GM21717 (cell line): ENCODE results near the gene NMBR.
A peak's percentile ranks its signal among the peaks of the same experiment; 100 is the strongest.
"Not testable (repeated sequence)": the region's sequence is repeated elsewhere in the genome, so short reads cannot be mapped to it uniquely, and the experiment has no call there.

Experiments used
- ATAC-seq: cut with Tn5 transposase; IDR thresholded peaks from one replicate; pipeline ENCODE4 v1.9.1; 2021; ENCODE audit warnings: mild to moderate bottlenecking, moderate library complexity; ENCODE audit not compliant: unreplicated experiment

The NMBR gene

GRCh38 chr6:142155091-142155490 is 8.2 kb upstream of the NMBR start:
- ATAC-seq, result no peak

- ATAC-seq, result no peak
Measured at GRCh38 chr6:142154336-142154735, 7.4 kb upstream of the NMBR start.

- no peak for ATAC-seq
Measured at GRCh38 chr6:142153196-142153595, 6.3 kb upstream of the NMBR start.

GRCh38 chr6:142152746-142153145 is 5.8 kb upstream of the NMBR start:
- no peak for ATAC-seq

GRCh38 chr6:142141531-142141930 is 5.4 kb downstream of the NMBR start:
- not testable (repeated sequence) for ATAC-seq

- no peak for ATAC-seq
Measured at GRCh38 chr6:142138876-142139275, 8.0 kb downstream of the NMBR start.

GRCh38 chr6:142132625-142133024 is 14.3 kb downstream of the NMBR start, which contains the start of gene GJE1:
GJE1 (plus strand) TSS chr6:142132925; CDS start chr6:142133159, 234 bp downstream.
- ATAC-seq, result no peak

- ATAC-seq, result no peak
Measured at GRCh38 chr6:142130814-142131213, 16.1 kb downstream of the NMBR start.

- no peak for ATAC-seq
Measured at GRCh38 chr6:142121342-142121741, 25.6 kb downstream of the NMBR start.

- ATAC-seq, result no peak
Measured at GRCh38 chr6:142118925-142119324, 28.0 kb downstream of the NMBR start.

GRCh38 chr6:142118328-142118727 is 28.6 kb downstream of the NMBR start:
- ATAC-seq, result no peak

- ATAC-seq, result no peak
Measured at GRCh38 chr6:142117366-142117765, 29.6 kb downstream of the NMBR start.

- ATAC-seq, result peak; percentile 76
Measured at GRCh38 chr6:142112451-142113061, 34.4 kb downstream of the NMBR start.

GRCh38 chr6:142110820-142111219 is 36.1 kb downstream of the NMBR start:
- ATAC-seq, result not testable (repeated sequence)

- not testable (repeated sequence) for ATAC-seq
Measured at GRCh38 chr6:142104820-142105219, 42.1 kb downstream of the NMBR start.

GRCh38 chr6:142088858-142089216 is 58.1 kb downstream of the NMBR start:
- ATAC-seq, result no peak

- ATAC-seq, result no peak
Measured at GRCh38 chr6:142087950-142088857, 58.7 kb downstream of the NMBR start.

- ATAC-seq, result no peak
Measured at GRCh38 chr6:142079130-142079529, 67.8 kb downstream of the NMBR start.

GRCh38 chr6:142075516-142076101 is 71.3 kb downstream of the NMBR start:
- ATAC-seq, result no peak

GRCh38 chr6:142074516-142074915 is 72.4 kb downstream of the NMBR start:
- ATAC-seq, result no peak

- ATAC-seq, result no peak
Measured at GRCh38 chr6:142071981-142072380, 74.9 kb downstream of the NMBR start.

GRCh38 chr6:142068416-142068815 is 78.5 kb downstream of the NMBR start:
- ATAC-seq, result no peak
